Small intestine (tissue), 7 donors: ENCODE measurements around the gene RERE. TPM values are rescaled to one million over a fixed set of nuclear protein-coding genes. Genes with fewer than 3 reads are reported as not detected.

Experiments used
- DNase-seq, 2 donors: peaks; one replicate each; pipeline versions ENCODE4 v3.0.0 to v3.0.0-alpha.2; 2013
- FAIRE-seq: peaks from 2 replicates; lab custom pipeline; 2012; peaks lifted over from hg19 to GRCh38; lab: Jason Lieb, UNC
- H3K27ac ChIP-seq, 3 donors: one replicate each; pipeline ENCODE4 v1.5.1; 2013; ENCODE audit warnings: low read length in 2 of 3, mild to moderate bottlenecking in 2 of 3, control low read depth in 1 of 3, inconsistent platforms in 1 of 3, low read depth in 1 of 3, moderate library complexity in 1 of 3
- H3K27me3 ChIP-seq, 3 donors: one replicate each; pipeline ENCODE4 v1.6.1; 2013; ENCODE audit warnings: low read length in 3 of 3, inconsistent platforms in 1 of 3; ENCODE audit not compliant: control insufficient read depth in 3 of 3, insufficient read depth in 3 of 3
- H3K36me3 ChIP-seq, 3 donors: one replicate each; pipeline ENCODE4 v1.6.1; 2013; ENCODE audit warnings: low read length in 3 of 3, inconsistent platforms in 1 of 3, low read depth in 1 of 3, mild to moderate bottlenecking in 1 of 3, moderate library complexity in 1 of 3; ENCODE audit not compliant: control insufficient read depth in 3 of 3, insufficient read depth in 2 of 3
- H3K4me1 ChIP-seq, 3 donors: one replicate each; pipeline ENCODE4 v1.6.1; 2013; ENCODE audit warnings: low read length in 2 of 3, inconsistent platforms in 1 of 3, low read depth in 1 of 3, mild to moderate bottlenecking in 1 of 3, moderate library complexity in 1 of 3; ENCODE audit not compliant: control insufficient read depth in 3 of 3, insufficient read depth in 2 of 3
- H3K4me3 ChIP-seq, 3 donors: one replicate each; pipeline ENCODE4 v1.5.1; 2013; ENCODE audit warnings: low read length in 3 of 3, control low read depth in 1 of 3, inconsistent platforms in 1 of 3, low read depth in 1 of 3, mild to moderate bottlenecking in 1 of 3, moderate library complexity in 1 of 3
- H3K9me3 ChIP-seq, 2 donors: one replicate each; pipeline ENCODE4 v1.6.1; 2013; ENCODE audit warnings: low read depth in 1 of 2, low read length in 1 of 2; ENCODE audit not compliant: control insufficient read depth in 2 of 2, insufficient read depth in 1 of 2
- WGBS, 3 donors: extraction: QIAGEN DNeasy Blood & Tissue Kit; methylation state at CpG; one replicate each; pipeline ENCODE4 v1.1.7; 2013; 5-methylcytosine and 5-hydroxymethylcytosine counted together
- polyA plus RNA-seq, 4 donors: library from polyadenylated mRNA; stranded (reverse) in 3 of 4; unstranded in 1 of 4; fragments of 200-250 nt in 3 of 4; fragments of 120-200 nt in 1 of 4; gene quantifications; one replicate each; pipeline versions ENCODE4 v1.2.1 to v1.2.3, GENCODE V29; 2013
- donor health status: healthy with polysubstance abuse.
- donor health status: control.
- donor health status: control.
- donor health status: Bipolar disorder and iron deficiency.
- donor health status: healthy.

RERE gene
- polyA plus RNA-seq, 4 donors = 19.5 to 66.8 (median 25.8) TPM

GRCh38 chr1:8541961-8542521 is 275.4 kb downstream of the RERE start:
- Histone ChIP-seq H3K4me3 (no peak overlapping the region), H3K27ac (peak overlapping the region in 2 of 3 donors; percentile 40 to 56), H3K36me3 (peaks cover 0 to 19% (median 3%) of the 10 kb centered on the region in 3 donors), H3K4me1 (peaks cover 0 to 21% (median 2%) of the 10 kb centered on the region in 3 donors), H3K27me3 (no peaks in the 10 kb centered on the region), H3K9me3 (no peaks in the 10 kb centered on the region)
- WGBS, 3 donors = 77 to 91% (median 86%) methylated on average over 8 of the region's 8 CpGs
- FAIRE-seq (no peak), DNase-seq (peak in 1 of 2 donors; percentile 47)

GRCh38 chr1:8540971-8541370 is 276.5 kb downstream of the RERE start:
- H3K36me3 ChIP-seq = peaks cover 0 to 24% (median 3%) of the 10 kb centered on the region in 3 donors
- FAIRE-seq (no peak), DNase-seq (no peak)
- no peaks in the 10 kb centered on the region for H3K27me3 ChIP-seq
- H3K4me3 ChIP-seq = no peak overlapping the region
- peaks cover 0 to 20% (median 2%) of the 10 kb centered on the region in 3 donors for H3K4me1 ChIP-seq
- H3K27ac ChIP-seq = no peak overlapping the region
- H3K9me3 ChIP-seq = no peaks in the 10 kb centered on the region
- 75 to 92% (median 81%) methylated on average over 1 of the region's 1 CpG for WGBS, 3 donors

- Histone ChIP-seq H3K4me1 (peaks cover 0 to 20% (median 2%) of the 10 kb centered on the region in 3 donors), H3K4me3 (no peak overlapping the region), H3K36me3 (peaks cover 0 to 19% (median 3%) of the 10 kb centered on the region in 3 donors), H3K9me3 (no peaks in the 10 kb centered on the region), H3K27me3 (no peaks in the 10 kb centered on the region), H3K27ac (peak overlapping the region in 1 of 3 donors; percentile 49)
- 65 to 79% (median 68%) methylated on average over 3 of the region's 3 CpGs for WGBS, 3 donors
- no peak for DNase-seq
- FAIRE-seq = no peak
These were observed 277.0 kb downstream of the RERE start for GRCh38 chr1:8540261-8540941.

DNA sequence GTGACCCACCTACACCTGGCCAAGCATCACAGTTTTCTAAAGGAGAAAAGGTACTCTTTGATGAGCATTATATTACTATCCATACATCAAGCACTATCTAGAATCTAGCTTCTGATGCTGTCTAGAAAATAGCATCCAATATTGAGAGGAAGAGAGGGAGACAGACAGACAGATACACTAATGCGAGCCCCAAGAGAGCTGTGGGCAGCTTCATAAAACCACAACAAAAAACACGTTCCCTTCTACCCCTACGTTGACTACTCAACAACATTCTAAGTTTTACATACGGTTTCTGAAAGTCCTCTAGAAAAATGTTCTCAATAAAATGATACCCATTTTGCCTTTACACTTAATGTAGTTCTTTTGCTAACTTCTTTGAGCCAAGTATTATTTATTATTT is 277.8 kb downstream of the RERE start:
- no peak overlapping the region for H3K4me3 ChIP-seq
- peaks cover 0 to 20% (median 2%) of the 10 kb centered on the region in 3 donors for H3K4me1 ChIP-seq
- no peaks in the 10 kb centered on the region for H3K9me3 ChIP-seq
- no peak for FAIRE-seq
- DNase-seq = no peak
- H3K27me3 ChIP-seq = no peaks in the 10 kb centered on the region
- peaks cover 0 to 15% (median 3%) of the 10 kb centered on the region in 3 donors for H3K36me3 ChIP-seq
- no peak overlapping the region for H3K27ac ChIP-seq
- WGBS, 3 donors = 74 to 80% (median 77%) methylated on average over 4 of the region's 4 CpGs

DNA sequence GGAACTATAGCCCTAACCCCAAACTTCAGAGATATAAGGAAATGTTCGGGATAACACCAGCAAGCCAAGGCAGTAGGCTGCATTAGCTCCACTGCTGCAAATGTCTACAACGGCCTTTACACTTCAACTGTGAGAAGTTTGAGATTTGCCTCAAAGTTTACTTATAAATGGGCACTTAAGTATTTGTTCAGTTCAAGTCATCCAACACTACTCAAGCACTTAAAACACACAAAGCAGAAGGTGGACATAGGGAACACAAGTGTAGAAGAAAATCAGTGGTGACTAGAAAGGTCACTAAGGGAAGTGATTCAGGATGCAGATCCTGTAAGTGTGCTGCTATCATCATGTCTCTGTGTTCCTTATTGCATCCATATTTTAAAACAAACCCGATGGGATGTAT is 278.9 kb downstream of the RERE start:
- Histone ChIP-seq H3K9me3 (no peaks in the 10 kb centered on the region), H3K27ac (no peak overlapping the region), H3K4me1 (peaks cover 0 to 20% (median 2%) of the 10 kb centered on the region in 3 donors), H3K27me3 (no peaks in the 10 kb centered on the region), H3K4me3 (no peak overlapping the region), H3K36me3 (peaks cover 0 to 15% (median 3%) of the 10 kb centered on the region in 3 donors)
- no peak for FAIRE-seq
- WGBS, 3 donors = 78 to 88% (median 81%) methylated on average over 3 of the region's 3 CpGs
- no peak for DNase-seq

- Histone ChIP-seq H3K27me3 (no peaks in the 10 kb centered on the region), H3K4me1 (peaks cover 0 to 20% (median 2%) of the 10 kb centered on the region in 3 donors), H3K4me3 (no peak overlapping the region), H3K9me3 (no peaks in the 10 kb centered on the region), H3K27ac (no peak overlapping the region), H3K36me3 (peaks cover 0 to 15% (median 3%) of the 10 kb centered on the region in 3 donors)
- FAIRE-seq (no peak), DNase-seq (peak; percentile 18 to 47)
- 67 to 68% (median 67%) methylated on average over 2 of the region's 2 CpGs for WGBS, 3 donors
These were observed 279.4 kb downstream of the RERE start for GRCh38 chr1:8537991-8538390.

DNA sequence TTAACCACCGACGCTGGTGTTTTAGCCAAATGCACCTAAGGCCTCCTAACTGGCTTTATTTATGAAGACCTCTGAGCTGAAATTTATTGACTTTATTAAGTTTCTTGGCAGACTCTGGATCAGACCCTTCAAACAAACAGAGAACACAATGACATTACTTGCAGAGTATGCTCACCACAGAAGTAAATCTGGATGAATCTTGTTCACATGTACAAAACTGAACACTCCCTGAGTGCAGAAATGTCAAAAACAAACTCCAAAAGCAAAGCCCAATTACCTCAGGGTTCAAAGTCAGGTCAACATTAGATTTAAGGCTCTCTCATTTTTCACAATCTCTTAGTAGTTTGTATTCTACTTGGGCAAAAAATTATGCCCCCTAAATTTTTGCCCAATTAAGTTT is 280.9 kb downstream of the RERE start:
- no peak for FAIRE-seq
- H3K4me1 ChIP-seq = peaks cover 0 to 10% (median 2%) of the 10 kb centered on the region in 3 donors
- H3K4me3 ChIP-seq = no peak overlapping the region
- H3K36me3 ChIP-seq = peaks cover 0 to 15% (median 3%) of the 10 kb centered on the region in 3 donors
- no peak overlapping the region for H3K27ac ChIP-seq
- no peaks in the 10 kb centered on the region for H3K9me3 ChIP-seq
- H3K27me3 ChIP-seq = no peaks in the 10 kb centered on the region
- 75 to 89% (median 87%) methylated on average over 2 of the region's 2 CpGs for WGBS, 3 donors
- no peak for DNase-seq

GRCh38 chr1:8533907-8534306 is 283.5 kb downstream of the RERE start:
- H3K9me3 ChIP-seq = no peaks in the 10 kb centered on the region
- DNase-seq (no peak), FAIRE-seq (no peak)
- H3K4me1 ChIP-seq = peaks cover 0 to 5% (median 0%) of the 10 kb centered on the region in 3 donors
- H3K36me3 ChIP-seq = peaks cover 0 to 13% (median 3%) of the 10 kb centered on the region in 3 donors
- WGBS, 3 donors = 71 to 86% (median 85%) methylated on average over 1 of the region's 1 CpG
- H3K27ac ChIP-seq = no peak overlapping the region
- no peaks in the 10 kb centered on the region for H3K27me3 ChIP-seq
- H3K4me3 ChIP-seq = no peak overlapping the region
